AG20443 (cell line): ENCODE measurements around the gene BANP.
"Not testable (repeated sequence)": the region's sequence is repeated elsewhere in the genome, so short reads cannot be mapped to it uniquely, and the experiment has no call there.

Experiments used
- DNase-seq: peaks from one replicate; pipeline ENCODE4 v3.0.0; 2012; ENCODE audit warnings: low spot score, mixed read lengths

BANP gene

GRCh38 chr16:88016386-88016785, 65.2 kb downstream of the BANP start:
- DNase-seq: not testable (repeated sequence)

GRCh38 chr16:88016964-88017363, 65.7 kb downstream of the BANP start:
- no peak for DNase-seq

GRCh38 chr16:88017587-88018101, 66.4 kb downstream of the BANP start:
- DNase-seq: no peak

- not testable (repeated sequence) for DNase-seq
These were observed 67.1 kb downstream of the BANP start for GRCh38 chr16:88018382-88018781.

- peak; percentile 27 for DNase-seq
These were observed 68.0 kb downstream of the BANP start for GRCh38 chr16:88019041-88019820.

- no peak for DNase-seq
These were observed 68.7 kb downstream of the BANP start for GRCh38 chr16:88019821-88020515.

GRCh38 chr16:88020516-88020885, 69.3 kb downstream of the BANP start:
- no peak for DNase-seq

GRCh38 chr16:88021041-88021970, 70.1 kb downstream of the BANP start:
- DNase-seq: not testable (repeated sequence)

- no peak for DNase-seq
These were observed 71.1 kb downstream of the BANP start for GRCh38 chr16:88022076-88023042.

GRCh38 chr16:88023366-88023765, 72.1 kb downstream of the BANP start:
- DNase-seq: no peak

GRCh38 chr16:88023786-88024185, 72.6 kb downstream of the BANP start:
- DNase-seq: no peak

- peak; percentile 76 for DNase-seq
These were observed 73.4 kb downstream of the BANP start for GRCh38 chr16:88024491-88025085.

- DNase-seq: peak; percentile 58
These were observed 73.9 kb downstream of the BANP start for GRCh38 chr16:88025086-88025492.

- DNase-seq: not testable (repeated sequence)
These were observed 74.8 kb downstream of the BANP start for GRCh38 chr16:88025828-88026555.

- no peak for DNase-seq
These were observed 76.0 kb downstream of the BANP start for GRCh38 chr16:88026964-88027938.

GRCh38 chr16:88028177-88028930, 77.1 kb downstream of the BANP start:
- DNase-seq: not testable (repeated sequence)

GRCh38 chr16:88030498-88030897, 79.3 kb downstream of the BANP start:
- no peak for DNase-seq

- DNase-seq: not testable (repeated sequence)
These were observed 79.7 kb downstream of the BANP start for GRCh38 chr16:88030961-88031360.
